ENCODE results near the gene SCAND1.
"Not testable (repeated sequence)": the region's sequence is repeated elsewhere in the genome, so short reads cannot be mapped to it uniquely, and the experiment has no call there.

The SCAND1 gene

DNA sequence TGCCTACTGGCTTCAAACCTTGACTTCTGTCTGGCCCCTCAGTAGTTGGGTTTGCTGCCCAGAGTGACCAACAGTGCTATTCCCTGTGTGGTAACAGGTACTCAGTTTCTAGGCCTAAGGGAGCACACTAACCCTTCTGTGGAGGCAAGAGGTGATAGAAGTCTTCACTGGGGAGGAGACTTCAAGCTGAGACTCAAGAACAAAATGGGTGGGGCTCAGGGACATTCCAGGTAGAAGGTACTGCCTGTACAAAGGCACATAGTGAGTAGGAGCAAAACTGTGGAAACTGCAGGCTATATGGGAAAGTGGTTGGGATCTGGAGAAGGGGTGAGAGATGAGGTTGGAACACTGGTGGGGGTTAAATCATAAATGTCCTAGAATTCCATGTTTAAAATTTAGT is 2.3 kb upstream of the SCAND1 start:
- no peak for DNase-seq

DNA sequence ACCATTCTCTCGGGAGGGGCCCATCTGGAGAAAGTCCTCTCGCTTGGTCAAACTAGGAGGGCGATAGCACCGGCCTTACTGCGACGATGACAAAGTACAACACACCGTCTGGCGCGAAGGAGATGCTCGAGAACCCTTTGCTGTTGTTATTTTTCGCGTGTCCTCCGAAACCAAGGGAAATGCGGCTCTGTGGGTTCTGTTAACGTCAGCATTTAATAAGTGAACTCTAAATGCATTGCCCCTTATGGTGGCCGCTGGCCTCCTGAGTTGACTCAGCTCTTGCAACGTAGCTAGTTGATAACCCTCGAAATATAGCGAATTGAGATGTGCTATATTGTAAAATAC is 577 bp upstream of the SCAND1 start:
- no peak for DNase-seq

DNA sequence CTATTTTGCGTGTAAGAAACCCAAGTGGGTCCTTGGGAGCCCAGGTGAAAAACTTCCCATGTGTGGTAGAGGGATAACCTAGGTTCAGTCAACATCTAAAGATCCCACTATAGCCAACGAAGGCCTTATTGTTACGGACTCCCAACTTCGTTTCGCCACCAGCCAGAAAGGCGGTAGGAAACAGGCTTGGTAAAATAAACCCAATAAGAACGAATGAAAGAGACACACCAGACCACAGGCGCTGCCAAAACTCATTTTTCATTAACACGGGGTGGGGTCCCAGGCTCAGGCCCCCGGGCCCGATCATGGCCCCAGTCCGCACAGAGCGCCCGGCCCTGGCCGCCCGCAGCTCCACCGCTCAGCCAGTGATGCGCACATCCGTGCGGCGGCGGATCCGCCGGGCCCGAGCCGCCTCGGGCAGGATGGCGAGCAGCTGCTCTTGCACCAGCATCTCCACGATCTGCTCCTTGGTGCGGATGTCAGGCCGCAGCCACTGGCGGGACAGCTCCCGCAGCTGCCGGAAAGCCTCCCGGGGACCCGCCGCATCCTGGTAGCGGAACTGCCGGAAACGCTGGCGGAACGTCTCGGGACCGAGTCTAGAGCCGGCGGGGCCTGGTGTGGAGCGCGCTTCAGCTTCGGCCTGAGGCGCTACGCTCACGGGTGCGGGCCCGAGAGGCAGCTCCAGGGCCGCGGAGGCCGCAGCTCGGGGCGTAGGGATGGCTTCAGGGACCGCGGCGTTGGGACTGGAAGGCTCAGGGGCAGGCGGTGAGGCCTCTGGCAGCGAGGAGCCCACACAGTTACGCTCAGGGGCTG is 709 bp downstream of the SCAND1 start:
- peak; percentile 42 for DNase-seq

DNA sequence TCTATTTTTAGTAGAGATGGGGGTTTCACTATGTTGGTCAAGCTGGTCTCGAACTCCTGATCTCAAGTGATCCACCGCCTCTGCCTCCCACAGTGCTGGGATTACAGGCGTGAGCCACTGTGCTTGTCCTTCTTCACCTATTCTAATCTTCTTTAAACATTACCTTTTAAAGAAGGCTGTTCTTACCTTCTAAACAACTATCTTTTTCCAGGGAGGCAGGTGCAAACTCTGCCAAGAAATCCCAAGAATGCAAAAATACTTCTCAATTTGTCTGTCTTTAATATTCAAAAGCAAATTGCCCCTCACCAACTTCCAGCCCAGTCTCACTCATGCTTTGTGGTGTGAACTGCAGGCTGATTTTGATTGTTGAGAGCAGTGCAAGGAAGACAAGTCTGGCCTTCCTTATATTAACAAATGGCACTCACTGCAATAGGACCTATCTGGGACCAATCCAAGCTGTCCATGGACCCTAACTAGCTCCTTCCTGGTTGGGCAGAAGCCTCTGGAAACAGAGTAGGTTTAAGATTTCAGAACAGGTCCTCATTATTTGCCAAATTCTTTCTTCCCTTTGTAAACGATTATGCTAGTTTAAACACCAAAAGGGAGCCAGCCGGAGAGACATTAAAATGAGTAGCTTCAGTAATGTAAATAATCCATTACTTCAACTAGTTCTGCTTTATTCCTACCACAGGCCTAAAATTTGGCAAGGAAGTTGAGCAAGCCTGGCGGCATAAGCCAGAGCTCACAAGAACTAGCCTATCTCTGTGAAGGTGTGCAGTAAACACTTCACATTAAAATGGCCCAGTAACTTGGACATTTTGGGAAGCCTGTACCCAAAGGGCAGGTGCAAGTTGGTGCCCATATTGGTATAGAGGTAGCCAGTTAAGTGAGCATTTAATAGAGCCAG is 1.6 kb downstream of the SCAND1 start:
- no peak for DNase-seq

DNA sequence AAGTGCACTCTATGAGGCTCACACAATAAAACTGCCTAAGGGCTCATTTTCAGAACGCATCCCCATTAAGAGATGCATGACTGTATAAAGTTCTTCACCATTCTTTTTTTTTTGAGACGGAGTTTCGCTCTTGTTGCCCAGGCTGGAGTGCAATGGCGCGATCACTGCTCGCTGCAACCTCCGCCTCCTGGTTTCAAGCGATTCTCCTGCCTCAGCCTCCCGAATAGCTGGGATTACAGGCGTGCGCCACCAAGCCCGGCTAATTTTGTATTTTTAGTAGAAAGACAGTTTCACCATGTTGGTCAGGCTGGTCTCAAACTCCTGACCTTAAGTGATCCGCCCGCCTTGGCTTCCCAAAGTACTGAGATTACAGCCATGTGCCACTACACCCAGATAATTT is 2.2 kb downstream of the SCAND1 start:
- not testable (repeated sequence) for DNase-seq

DNA sequence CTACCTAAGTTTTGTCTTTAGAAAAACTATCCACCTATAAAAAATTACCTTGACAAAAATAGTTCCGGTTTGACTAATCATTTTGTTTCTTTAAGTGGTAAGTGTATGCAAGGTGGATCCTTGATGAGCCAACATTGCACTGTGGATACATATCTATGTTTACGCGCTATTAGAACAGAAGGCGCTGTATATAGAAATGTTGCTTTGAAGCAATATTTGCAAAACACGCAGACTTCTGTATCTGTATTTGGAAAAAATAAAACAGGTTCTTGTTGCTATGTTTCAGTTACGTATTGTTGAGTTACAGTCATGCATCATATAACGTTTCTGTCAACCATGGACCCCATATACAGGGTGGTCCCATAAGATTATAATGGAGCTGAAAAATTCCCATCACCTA is 4.2 kb downstream of the SCAND1 start:
- no peak for DNase-seq

DNA sequence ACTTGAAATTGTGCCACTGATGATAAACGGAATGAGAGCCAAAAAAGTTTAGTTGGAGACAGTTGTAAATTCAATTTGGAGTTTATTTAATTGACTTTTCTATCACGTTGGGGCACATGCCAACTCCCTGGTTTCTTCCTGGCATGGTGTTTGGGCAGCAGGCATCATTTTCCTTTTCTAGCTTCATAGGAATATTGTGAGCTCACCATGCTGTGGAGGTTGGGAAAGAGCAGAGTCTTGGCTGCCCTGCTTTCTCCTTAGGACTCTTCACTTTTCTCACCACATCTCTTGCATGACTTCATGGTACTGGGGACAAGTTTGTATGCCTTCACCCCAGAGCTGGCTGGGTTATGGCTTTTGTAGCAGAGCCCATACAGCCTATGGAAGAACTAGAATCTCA is 6.4 kb downstream of the SCAND1 start:
- no peak for DNase-seq

DNA sequence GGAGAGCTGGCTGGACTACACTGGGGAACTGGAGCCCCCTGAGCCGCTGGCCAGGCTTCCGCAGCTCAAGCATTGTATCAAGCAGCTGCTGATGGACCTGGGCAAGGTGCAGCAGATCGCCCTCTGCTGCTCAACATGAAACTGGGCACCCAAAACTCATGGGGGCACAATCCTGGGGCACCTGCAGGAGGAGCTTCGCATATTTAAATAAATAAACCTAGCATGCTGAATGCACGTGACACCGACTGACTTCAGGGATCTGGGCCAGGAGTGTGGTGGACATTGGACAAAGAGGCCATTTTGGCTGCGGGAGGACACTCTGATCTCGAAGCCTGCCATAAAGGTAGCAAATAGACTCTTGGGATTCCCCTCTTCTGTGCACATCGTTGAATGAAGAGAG is 6.8 kb downstream of the SCAND1 start:
- DNase-seq, result no peak

DNA sequence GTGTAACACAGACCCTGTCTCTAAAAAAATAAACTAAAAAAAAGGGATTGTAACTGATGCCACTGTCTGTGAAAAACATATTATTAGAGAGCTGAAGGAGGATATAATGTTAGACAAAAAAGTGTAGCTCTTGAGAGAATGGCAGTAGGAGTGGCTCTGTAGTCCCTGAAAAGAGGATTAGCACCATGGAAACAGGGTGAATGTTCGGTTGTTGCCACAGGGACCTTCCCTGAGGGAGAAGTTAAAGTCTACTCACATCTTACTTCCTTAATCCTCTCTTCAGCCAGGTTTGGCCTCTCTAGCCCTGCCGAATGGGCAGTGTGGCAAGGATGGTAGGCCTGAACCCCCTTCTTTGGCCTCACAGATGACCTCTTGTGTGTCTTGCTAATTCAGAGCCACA is 12.1 kb downstream of the SCAND1 start:
- no peak for DNase-seq

DNA sequence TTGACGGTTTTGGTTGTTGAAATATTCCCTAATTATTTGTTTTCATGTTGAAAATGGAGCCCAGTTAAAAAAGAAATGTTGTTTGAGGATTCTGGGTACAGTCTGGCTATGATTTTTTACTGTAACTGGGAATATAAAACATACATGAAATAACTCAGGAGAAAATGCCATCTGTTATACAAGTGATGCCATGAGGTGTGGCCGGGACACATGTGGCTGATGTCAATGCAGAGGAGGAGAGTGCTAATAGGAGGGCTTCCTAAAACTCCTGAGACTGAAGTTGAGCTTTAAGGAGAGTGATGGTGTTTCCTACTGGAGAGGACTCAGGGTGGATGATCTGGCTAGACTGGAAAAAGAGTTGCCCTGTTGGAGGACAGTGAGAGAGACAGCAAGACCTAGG is 12.7 kb downstream of the SCAND1 start:
- DNase-seq, result no peak

DNA sequence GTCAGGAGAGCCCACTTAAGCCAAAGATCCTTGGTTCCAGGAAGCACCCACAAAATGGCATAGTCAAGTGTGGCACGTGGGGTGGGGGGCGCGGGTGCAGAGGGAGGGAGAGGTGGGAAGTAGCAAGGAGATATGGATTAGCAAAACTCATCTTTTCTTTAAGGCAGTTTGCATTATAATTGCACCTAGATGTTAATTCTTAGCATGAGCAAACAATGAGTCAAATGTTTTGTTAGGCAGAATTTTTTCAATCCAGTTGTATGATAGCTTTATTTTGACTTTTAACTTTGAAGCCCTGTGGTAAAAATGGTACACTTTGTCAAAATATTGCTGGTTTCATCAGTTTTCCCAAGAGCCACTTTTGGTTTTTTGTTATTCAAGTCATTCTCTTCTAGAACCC is 15.0 kb downstream of the SCAND1 start:
- no peak for DNase-seq

DNA sequence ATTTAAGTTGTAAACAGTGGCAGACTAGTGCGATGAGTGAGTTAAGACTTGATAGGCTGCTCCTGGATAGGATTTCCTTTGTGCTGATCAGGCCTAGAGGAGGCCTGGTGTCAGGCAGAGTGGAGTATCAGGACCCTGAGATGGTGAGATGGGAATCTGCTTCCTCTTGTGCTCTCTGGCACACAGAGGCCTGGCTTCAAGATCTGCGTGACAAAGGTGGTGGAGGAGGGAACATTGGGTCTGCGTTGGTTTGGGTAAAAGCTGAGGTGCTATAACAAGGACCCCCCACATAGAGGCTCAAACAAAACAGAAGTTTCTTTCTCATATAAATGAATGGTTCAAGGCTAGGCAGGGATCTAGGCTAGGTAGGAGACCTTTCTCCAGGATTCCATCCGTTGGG is 20.3 kb downstream of the SCAND1 start:
- DNase-seq, result no peak

DNA sequence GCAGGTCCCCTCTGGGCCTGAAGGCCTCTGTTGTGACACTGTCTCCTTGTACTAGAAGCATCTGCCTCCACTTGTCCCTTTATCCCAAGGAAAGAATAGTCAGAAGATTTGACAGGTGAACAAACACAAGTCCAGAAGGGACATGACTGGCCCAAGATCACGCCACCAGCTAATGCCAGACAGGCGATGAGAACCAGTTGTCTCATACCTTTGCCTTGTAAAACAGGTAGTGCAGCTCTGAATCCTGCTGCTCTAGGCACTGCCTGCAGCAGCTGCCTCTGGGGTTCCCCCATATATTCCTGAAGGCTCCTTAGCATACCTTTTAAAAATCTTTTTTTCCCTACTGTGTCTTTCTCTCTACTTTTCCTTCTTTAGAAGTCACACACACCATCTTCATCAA is 25.0 kb downstream of the SCAND1 start:
- no peak for DNase-seq

DNA sequence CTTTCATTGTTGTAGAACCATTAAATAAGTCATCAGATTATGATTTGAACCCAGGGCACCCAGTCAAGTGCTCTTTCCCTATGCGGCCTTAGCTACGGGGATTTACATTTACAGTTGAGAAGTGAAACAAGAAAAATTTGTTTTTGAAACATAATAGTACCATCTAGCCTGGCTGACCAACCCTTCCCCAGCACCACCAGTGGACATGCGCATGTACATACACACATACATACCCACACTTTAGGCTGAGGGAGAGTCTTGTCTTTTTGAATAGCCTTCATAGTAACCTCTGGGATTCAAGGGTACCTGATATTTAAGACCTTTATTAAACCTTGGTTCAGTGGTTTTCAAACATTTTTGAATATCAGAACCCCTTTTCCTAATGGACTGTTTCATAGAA is 33.8 kb downstream of the SCAND1 start:
- no peak for DNase-seq

DNA sequence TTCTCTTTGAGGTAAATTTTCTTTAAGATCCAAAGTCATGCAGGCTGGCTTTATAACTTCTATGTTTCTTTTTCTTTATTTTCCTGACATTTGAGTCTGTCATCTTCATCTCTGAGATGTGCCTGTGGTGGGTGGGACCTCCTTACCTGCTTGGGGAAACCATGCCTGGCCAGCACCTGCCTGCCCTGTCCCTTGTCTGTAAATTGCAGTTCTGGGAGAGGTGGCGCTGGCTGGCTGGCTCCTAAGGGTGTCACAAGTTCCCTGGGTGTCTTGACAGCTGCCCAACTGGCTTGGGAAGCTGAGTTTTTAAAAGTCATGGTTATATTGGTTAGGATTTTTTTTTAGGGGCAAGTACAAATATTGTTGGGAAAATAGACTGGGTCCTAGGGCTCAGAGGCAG is 36.3 kb downstream of the SCAND1 start:
- no peak for DNase-seq

DNA sequence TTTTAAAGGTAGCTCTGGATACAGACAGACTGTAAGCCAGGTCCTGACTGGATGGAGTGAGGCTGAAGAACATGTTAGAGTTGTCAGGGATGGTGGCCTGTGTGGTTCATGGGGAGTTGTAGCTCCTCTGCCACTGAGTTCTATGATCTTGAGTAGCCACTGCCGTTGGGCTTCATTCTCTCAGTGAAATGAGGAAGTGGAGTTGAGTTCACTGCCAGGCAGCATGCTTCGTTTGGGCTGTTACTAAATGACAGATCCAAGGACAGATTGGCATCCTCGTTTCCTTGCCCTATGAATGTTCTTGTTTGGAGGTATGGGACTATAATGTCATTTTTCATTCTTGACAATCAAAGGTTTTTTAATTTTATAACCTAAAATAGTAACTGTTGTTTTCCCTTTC is 37.2 kb downstream of the SCAND1 start:
- no peak for DNase-seq

DNA sequence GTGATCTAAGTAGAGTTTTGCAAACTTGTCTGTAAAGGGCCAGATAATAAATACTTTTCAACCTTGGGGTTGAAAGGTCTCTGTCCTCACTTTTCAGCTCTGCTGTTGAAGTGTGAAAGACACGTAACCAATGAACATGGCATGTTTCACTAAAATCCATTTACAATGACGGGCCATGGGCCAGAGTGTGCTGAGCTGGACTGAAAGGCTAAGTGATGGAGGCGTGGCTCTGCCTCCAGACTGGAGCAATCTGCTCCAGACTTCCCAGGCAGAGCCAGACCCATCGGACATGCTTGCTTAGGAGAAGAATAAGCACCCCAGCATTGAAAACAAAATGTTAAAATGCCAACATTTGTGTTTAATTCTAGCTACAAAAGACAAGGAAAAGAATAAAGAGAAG is 41.4 kb downstream of the SCAND1 start:
- no peak for DNase-seq

DNA sequence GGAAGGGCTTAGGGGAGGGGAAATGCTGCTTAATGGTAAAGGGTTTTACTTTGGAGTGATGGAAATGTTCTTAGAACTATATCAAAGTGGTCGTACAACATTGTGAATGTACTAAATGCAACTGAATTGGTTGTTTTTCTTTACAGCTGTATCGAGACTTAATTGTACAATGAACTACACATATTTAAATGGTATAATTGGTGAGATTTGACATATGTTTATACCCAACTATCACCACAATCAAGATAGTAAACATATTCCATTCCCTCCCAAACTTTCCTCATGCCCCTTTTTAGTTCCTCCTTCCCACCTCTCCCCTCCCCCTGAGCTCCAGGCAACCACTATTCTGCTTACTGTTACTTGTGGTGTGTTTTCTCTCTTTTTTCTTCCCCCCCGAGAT is 44.0 kb downstream of the SCAND1 start:
- DNase-seq, result no peak

DNA sequence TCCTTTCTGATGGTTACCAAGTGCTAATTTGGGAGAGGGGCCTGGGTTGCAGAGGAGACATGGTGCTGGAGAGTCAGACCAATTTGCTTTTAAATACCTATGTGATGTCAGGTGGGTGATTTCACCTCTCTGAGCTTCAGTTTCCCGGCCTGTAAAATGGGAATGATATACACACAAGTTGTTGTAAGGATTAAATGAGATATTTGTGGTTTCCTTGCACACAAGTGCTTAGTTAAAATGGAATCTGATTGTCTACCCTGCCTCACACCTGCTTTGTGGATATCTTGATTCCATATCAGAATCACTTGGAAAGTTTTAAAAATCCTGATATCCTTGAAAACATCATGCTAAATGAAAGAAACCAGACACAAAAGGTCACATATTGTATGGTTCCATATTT is 44.5 kb downstream of the SCAND1 start:
- DNase-seq, result no peak

DNA sequence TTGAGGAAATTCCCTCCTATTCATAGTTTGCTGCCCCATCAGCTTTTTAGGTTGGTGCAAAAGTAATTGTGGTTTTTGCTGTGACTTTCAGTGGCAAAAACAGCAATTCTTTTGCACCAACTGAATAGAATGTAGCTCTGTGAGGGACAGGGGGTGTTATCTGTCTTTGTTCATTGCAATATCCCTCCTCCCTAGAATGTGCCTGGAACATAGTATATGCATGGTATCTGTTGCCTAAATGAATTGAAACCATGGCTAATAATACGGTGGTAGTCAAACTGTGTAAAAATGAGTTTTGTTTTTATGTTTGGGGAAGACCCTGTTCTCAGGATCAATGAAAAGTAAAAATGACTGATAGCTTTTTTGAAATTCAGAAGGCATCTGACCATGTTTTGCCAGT is 45.1 kb downstream of the SCAND1 start:
- DNase-seq, result no peak

DNA sequence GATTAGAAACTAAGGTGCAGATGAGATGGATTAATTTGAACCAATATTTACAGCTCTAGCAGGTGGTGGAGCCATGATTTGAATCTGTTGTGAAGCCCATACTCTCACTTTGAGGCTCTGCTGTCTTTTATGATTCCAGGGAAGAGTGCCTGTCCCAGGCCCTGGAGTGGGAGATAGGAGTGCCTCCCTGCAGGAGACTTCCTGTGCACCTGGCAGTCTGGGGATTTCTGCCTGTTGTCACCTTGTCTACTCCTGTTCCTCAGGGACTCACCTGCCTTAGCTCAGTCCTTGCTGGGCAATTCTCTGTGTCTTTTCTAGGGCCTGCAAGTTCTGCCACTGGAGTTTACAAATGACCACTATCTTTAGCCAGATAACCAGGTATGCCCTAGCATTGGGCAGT is 46.3 kb downstream of the SCAND1 start:
- no peak for DNase-seq

DNA sequence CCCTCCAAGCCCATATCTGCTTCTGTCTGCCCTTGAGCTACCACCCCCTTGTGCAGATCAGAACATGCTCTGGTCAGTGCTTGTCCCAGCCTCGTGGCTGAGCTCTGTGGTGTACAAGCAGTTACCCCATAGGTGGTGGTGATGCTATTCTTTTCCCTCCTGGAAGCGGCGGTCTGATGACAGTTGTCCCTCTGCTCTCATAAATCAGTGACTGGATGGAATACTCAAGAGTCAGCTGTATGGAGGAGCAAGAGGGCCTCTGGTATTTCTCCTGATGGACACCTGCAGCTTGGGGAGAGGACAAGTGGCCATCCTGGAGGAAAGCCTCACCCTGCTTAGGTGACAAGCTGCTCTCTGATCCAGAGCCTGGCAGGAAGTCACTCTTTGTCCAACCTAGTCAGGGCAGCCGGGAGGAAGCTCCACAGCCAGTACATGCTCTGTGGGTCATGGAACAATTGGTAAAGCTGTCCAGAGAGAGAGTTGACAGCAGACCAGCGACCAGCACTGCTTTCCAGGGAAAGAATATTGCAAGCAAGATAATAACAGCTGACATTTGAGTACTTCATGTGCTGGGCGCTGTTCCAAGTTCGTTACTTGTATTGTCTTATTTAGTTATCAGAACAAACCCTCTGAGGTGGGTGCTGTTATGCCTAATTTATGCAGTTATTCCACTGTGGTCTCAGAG is 47.1 kb downstream of the SCAND1 start:
- no peak for DNase-seq

DNA sequence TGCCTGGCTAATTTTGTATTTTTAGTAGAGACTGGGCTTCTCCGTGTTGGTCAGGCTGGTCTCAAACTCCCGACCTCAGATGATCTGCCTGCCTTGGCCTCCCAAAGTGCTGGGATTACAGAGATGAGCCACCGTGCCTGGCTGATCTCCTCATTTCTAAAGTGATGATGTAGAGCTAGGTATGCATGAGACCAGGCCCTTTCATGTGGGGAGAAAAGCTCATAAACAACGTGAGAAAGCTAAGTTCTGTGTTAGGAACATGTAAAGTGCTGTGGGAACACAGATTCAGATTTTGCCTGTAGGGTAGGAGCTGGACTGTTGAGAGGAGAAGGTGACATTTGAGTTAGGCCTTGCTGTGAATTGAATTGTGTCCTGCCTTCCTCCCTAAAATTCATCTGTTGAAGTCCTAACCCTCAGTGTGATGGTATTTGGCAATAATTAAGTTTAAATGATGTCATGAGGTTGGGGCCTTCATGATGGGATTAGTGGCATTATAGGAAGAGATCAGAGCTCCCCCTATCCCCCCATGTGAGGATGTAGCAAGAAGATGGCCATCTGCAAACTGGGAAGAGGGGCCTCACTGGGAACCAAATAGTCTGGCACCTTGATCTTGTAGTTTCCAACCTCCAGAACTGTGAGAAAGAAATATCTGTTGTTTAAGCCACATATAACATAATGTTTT is 49.2 kb downstream of the SCAND1 start:
- no peak for DNase-seq
